Right atrium auricular region (tissue), 2 donors: ENCODE measurements around the gene TAP1. TPM values are rescaled to one million over a fixed set of nuclear protein-coding genes. Genes with fewer than 3 reads are reported as not detected.
A peak's percentile ranks its signal among the peaks of the same experiment; 100 is the strongest.

Source experiments
- DNase-seq: peaks from one replicate; pipeline ENCODE4 v3.0.0-alpha.2; 2019; ENCODE audit warnings: low spot score
- H3K27ac ChIP-seq, 2 donors: fragments of 200-600 bp; sonication (generic); 1 replicate in 1 of 2; 2 replicates in 1 of 2; pipeline ENCODE4 v1.5.1; 2016 to 2019
- H3K27me3 ChIP-seq, 2 donors: fragments of 200-600 bp; sonication (generic); one replicate each; pipeline versions ENCODE4 v1.5.1 to v1.6.0; 2017 to 2019
- H3K36me3 ChIP-seq: fragments of 200-600 bp; sonication (generic); one replicate; pipeline ENCODE4 v1.5.1; 2016
- H3K4me1 ChIP-seq, 2 donors: fragments of 200-600 bp; sonication (generic); one replicate each; pipeline versions ENCODE4 v1.5.1 to v1.6.0; 2017 to 2019
- H3K4me3 ChIP-seq, 2 donors: fragments of 200-600 bp; sonication (generic); 1 replicate in 1 of 2; 2 replicates in 1 of 2; pipeline ENCODE4 v1.5.1; 2017 to 2019; ENCODE audit warnings: mild to moderate bottlenecking in 1 of 2, moderate library complexity in 1 of 2
- H3K9me3 ChIP-seq, 2 donors: fragments of 200-600 bp; sonication (generic); one replicate each; pipeline ENCODE4 v1.5.1; 2019
- CTCF ChIP-seq, 2 donors: fragments of 200-600 bp; sonication (generic); IDR thresholded peaks; one replicate each; pipeline ENCODE4 v1.5.1; 2019; ENCODE audit warnings: antibody characterized with exemption in 2 of 2
- total RNA-seq, 2 donors: library from RNA; depleted of rRNA; stranded (reverse); fragments of >200 nt; gene quantifications; one replicate each; pipeline ENCODE4 v1.1.0, GENCODE V29; 2016

TAP1 gene
- total RNA-seq, 2 donors from 2014 or later: 11.9 to 26.5 TPM

GRCh38 chr6:32842021-32842650 lies 11.4 kb downstream of the TAP1 start:
- Histone ChIP-seq H3K9me3 (no peaks in the 10 kb centered on the region), H3K27me3 (no peaks in the 10 kb centered on the region), H3K27ac (no peak overlapping the region), H3K4me3 (no peak overlapping the region), H3K4me1 (peaks cover 0 to 38% of the 10 kb centered on the region in 2 donors), H3K36me3 (peaks cover 27% of the 10 kb centered on the region)
- no peak for TF ChIP-seq CTCF (IDR thresholded peaks at IDR 0.05)
- no peak for DNase-seq

GRCh38 chr6:32840604-32841246 lies 12.8 kb downstream of the TAP1 start:
- no peak for TF ChIP-seq CTCF (IDR thresholded peaks at IDR 0.05)
- peaks cover 13% of the 10 kb centered on the region for H3K36me3 ChIP-seq
- H3K27me3 ChIP-seq: no peaks in the 10 kb centered on the region
- no peak for DNase-seq
- no peak overlapping the region for H3K27ac ChIP-seq
- no peak overlapping the region for H3K4me3 ChIP-seq
- no peaks in the 10 kb centered on the region for H3K9me3 ChIP-seq
- H3K4me1 ChIP-seq: peaks cover 0 to 38% of the 10 kb centered on the region in 2 donors

- peaks cover 6% of the 10 kb centered on the region for H3K36me3 ChIP-seq
- H3K27ac ChIP-seq: peak overlapping the region; percentile 97 to 98
- TF ChIP-seq CTCF (IDR thresholded peaks at IDR 0.05): no peak
- no peaks in the 10 kb centered on the region for H3K27me3 ChIP-seq
- DNase-seq: no peak
- H3K9me3 ChIP-seq: no peaks in the 10 kb centered on the region
- peaks cover 0 to 26% of the 10 kb centered on the region in 2 donors for H3K4me1 ChIP-seq
- H3K4me3 ChIP-seq: no peak overlapping the region
These were observed 14.1 kb downstream of the TAP1 start for GRCh38 chr6:32839356-32839755.

- H3K27me3 ChIP-seq: no peaks in the 10 kb centered on the region
- H3K27ac ChIP-seq: peak within 1 kb of the TSS; percentile 97 to 98
- H3K4me3 ChIP-seq: peak within 1 kb of the TSS; percentile 80 to 95
- H3K9me3 ChIP-seq: no peaks in the 10 kb centered on the region
- peaks cover 6% of the 10 kb centered on the region for H3K36me3 ChIP-seq
- peaks cover 0 to 24% of the 10 kb centered on the region in 2 donors for H3K4me1 ChIP-seq
- peak; percentile 96 for DNase-seq
- TF ChIP-seq CTCF (IDR thresholded peaks at IDR 0.05): peak; percentile 93 to 96
These were observed 15.2 kb downstream of the TAP1 start, which contains the start of gene TAP2 for GRCh38 chr6:32838114-32838958. Gene TAP2 (minus strand): TSS chr6:32838739. CDS start chr6:32838233, 506 bp downstream.

GRCh38 chr6:32837651-32838113 lies 15.8 kb downstream of the TAP1 start:
- H3K27ac ChIP-seq: peak overlapping the region; percentile 97 to 98
- H3K4me1 ChIP-seq: peaks cover 0 to 17% of the 10 kb centered on the region in 2 donors
- peak overlapping the region; percentile 80 to 95 for H3K4me3 ChIP-seq
- peaks cover 6% of the 10 kb centered on the region for H3K36me3 ChIP-seq
- no peaks in the 10 kb centered on the region for H3K27me3 ChIP-seq
- H3K9me3 ChIP-seq: no peaks in the 10 kb centered on the region
- no peak for TF ChIP-seq CTCF (IDR thresholded peaks at IDR 0.05)
- no peak for DNase-seq
